K562 (cell line): ENCODE results near the gene SUFU. TPM values are rescaled to one million over a fixed set of nuclear protein-coding genes. Genes with fewer than 3 reads are reported as not detected.

Experiments
- ETS2 ChIP-seq: IDR thresholded peaks from 2 replicates; pipeline ENCODE4 v1.6.1; 2016; ENCODE audit warnings: borderline replicate concordance, missing genetic modification characterization, mild to moderate bottlenecking, moderate library complexity, missing compliant biosample characterization; ENCODE audit not compliant: poor library complexity, severe bottlenecking
- GTF3C2 ChIP-seq: IDR thresholded peaks from 3 replicates; pipeline ENCODE4 v1.6.1; 2011; ENCODE audit warnings: borderline replicate concordance, mild to moderate bottlenecking, moderate library complexity; ENCODE audit not compliant: insufficient read length; ENCODE audit errors: extremely low read depth
- HOMEZ ChIP-seq: fragments of 250-450 bp; sonication (Bioruptor Pico); IDR thresholded peaks from 2 replicates; pipeline ENCODE4 v1.4.0; 2020; ENCODE audit warnings: mild to moderate bottlenecking, moderate library complexity
- JUND ChIP-seq, 2 experiments: IDR thresholded peaks; 2 replicates in 1 of 2; 3 replicates in 1 of 2; pipeline ENCODE4 v1.6.1; 2011; ENCODE audit warnings: borderline replicate concordance in 2 of 2, low read depth in 2 of 2, low read length in 2 of 2, improper control_type of control experiment in 1 of 2, missing biosample characterization in 1 of 2, missing genetic modification characterization in 1 of 2, missing genetic modification reagents in 1 of 2
- NKRF ChIP-seq: fragments of 450-650 bp; IDR thresholded peaks from 2 replicates; pipeline ENCODE4 v1.6.1; 2016; ENCODE audit warnings: borderline replicate concordance
- PREB ChIP-seq: sonication (generic); formaldehyde crosslinking; IDR thresholded peaks from 2 replicates; pipeline ENCODE4 v1.8.1; 2023; ENCODE audit warnings: mild to moderate bottlenecking, missing genetic modification reagents
- SRSF7 ChIP-seq: fragments of 200-400 bp; formaldehyde crosslinking; optimal IDR thresholded peaks from 2 replicates; pipeline ENCODE3; 2017; ENCODE audit warnings: mild to moderate bottlenecking, low read depth, low read length
- ZNF277 ChIP-seq: fragments of 250-450 bp; sonication (Bioruptor Pico); IDR thresholded peaks from 2 replicates; pipeline ENCODE4 v1.8.0; 2022; ENCODE audit warnings: inconsistent platforms, mild to moderate bottlenecking, moderate library complexity, borderline replicate concordance
- ZNF77 ChIP-seq: fragments of 250-450 bp; sonication (Bioruptor Pico); IDR thresholded peaks from 2 replicates; pipeline ENCODE4 v1.5.0; 2020
- polyA plus RNA-seq, 8 experiments: library from polyadenylated mRNA; depleted of rRNA in 4 of 8; stranded (reverse) in 5 of 8; unstranded in 3 of 8; fragments of >200 nt; fragmentation: Nextera tagmentation in 2 of 8; fragmentation: Illumina TruSeq in 1 of 8; extraction: Ambion mirVana in 2 of 8; extraction: Trizol in 1 of 8; gene quantifications; 2 replicates each; pipeline versions ENCODE4 v1.2.1 to v1.2.3, GENCODE V29; 2011 to 2014; ENCODE audit warnings: inconsistent platforms in 1 of 8, missing spikeins in 1 of 8
- total RNA-seq, 7 experiments: library from RNA; depleted of rRNA in 6 of 7; stranded (reverse); fragments of >200 nt in 6 of 7; fragmentation: Illumina TruSeq in 2 of 7; extraction: Trizol in 2 of 7; gene quantifications; 2 replicates each; pipeline versions ENCODE4 v1.2.1 to v1.2.3, GENCODE V29; 2011 to 2021; ENCODE audit warnings: low replicate concordance in 1 of 7

Gene SUFU
- total and polyA plus RNA-seq, 9 of the 15 experiments (the other 6 are each of a cell fraction or from before 2014, with no cell fraction given): 0.59 to 6.3 (median 0.82) TPM

GRCh38 chr10:102502337-102503151 is 1.2 kb upstream of the SUFU start, which contains the start of gene ACTR1A (continued):
- no peak for TF ChIP-seq GTF3C2
- no peak for TF ChIP-seq ZNF77 (CRISPR knock-in tag)
- no peak for TF ChIP-seq HOMEZ (CRISPR knock-in tag)
- TF ChIP-seq NKRF: peak; percentile 34; the same call in 1 of the 2 replicates
- TF ChIP-seq JUND (IDR thresholded peaks at IDR 0.05; ENCODE audit: borderline replicate concordance, low read depth, low read length): peak; percentile 54; the same call in 1 of the 2 replicates
- TF ChIP-seq JUND (tag; IDR thresholded peaks at IDR 0.05; ENCODE audit: borderline replicate concordance, low read depth, low read length): no peak
- no peak for TF ChIP-seq ETS2 (tag)
- no peak for TF ChIP-seq ZNF277
- TF ChIP-seq SRSF7: no peak
- TF ChIP-seq PREB (CRISPR knock-in tag): no peak
